Stimulated activated CD8-positive, alpha-beta memory T cell treated with anti-CD3 and anti-CD28 coated beads, Interleukin-4, amount 100 ng/mL, for 4 hours (primary cell): ENCODE data around the gene CASP5.
"Not testable (repeated sequence)": the region's sequence is repeated elsewhere in the genome, so short reads cannot be mapped to it uniquely, and the experiment has no call there.

Experiments
- DNase-seq, 2 donors: peaks; one replicate each; pipeline ENCODE4 v3.0.0-alpha.2; 2020; ENCODE audit warnings: low read depth in 2 of 2, low spot score in 1 of 2

CASP5 gene

DNA sequence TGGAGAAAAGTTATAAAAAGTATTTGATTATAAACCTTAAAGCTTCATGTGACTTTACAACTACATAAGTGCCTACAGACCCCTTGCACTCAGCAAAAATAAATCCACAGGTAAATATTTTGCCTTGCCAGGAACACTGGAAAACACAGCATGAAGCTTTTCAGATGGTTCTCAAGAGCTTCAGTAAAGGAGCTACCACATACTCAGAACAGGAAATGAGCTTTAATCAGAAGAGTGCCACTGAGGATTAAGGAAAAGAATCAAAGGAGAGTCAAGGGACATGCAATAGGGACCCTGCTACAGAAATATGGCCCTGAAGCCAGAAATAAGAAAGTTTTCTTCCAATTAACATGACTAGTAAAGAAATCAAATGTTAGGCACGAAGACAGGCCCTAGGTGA lies 10.8 kb upstream of the CASP5 start:
- DNase-seq, result no peak

DNA sequence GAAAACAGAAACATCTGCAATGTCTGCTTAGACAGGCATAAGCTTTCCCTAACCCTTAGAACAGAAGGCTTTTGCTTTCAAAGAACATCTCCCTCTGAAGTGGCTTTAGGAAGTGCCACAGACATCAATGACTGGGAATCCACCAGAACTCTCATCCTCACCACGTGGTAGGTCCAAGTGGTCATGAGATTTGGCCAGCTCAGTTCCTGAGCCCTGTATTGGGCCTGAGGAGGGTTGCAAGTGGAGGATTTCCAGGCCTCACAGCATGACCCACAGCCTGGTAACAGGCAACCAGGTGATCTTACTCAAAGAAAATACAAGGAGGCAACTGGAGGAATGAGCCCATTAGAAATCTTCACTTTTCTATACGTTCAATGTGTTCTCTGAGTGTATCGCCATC lies 10.4 kb upstream of the CASP5 start:
- DNase-seq, result no peak

DNA sequence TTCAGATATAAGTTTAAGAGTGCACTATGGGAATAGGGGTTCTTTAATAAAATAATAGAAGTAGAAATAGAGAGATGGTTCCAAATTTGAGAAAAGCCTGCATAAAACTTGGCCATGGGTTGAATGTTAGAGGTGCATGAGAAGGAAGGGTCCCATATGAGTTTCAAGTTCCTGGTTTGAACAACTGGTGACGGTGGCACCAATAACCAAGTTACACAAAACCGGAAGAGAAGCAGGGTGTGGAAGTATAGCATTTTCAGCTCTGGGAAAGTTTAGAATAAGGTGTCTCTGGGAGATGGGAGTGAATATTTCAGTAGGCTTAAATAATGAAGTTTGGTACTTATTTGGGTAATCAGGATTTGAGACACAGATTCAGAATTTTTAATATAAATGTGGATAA lies 9.5 kb upstream of the CASP5 start:
- DNase-seq, result no peak

DNA sequence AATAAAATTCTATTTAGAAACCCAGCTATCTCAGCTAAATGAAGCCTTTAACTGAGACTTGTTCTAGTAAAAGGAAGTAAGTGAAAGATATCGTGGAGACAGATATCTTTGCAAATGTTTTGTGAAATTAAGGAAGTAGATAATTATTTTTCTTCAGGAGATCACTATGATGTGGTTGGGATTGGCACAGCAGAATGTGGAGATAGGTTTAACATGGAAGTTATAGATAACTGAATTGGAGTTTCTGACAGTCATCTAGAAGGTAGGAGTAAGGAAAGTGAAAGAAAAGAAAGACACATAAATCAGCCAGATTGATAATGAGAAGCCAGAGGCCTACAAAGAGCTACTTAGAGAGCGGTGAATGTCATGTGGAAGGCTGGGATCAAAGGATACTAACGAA lies 4.7 kb upstream of the CASP5 start:
- DNase-seq, result no peak

DNA sequence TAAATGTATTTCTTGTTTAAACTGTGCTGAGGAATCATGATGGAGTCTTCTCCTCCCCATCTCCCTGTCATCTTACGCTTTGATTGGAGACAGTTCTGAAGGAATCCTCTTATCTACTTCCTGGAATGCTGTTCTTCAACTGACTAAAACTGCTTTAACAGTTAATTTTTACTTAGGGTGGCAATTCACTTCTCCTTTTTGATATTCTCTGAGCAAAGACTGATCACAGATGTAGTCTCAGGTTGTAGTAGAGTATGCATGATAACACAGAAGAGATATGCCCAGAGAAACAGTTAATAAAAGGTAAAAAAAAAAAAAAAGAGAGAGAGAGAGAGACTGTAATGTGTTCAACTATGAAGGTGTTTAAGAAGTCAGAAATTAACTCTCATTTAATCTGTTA lies 1.4 kb upstream of the CASP5 start:
- no peak for DNase-seq

DNA sequence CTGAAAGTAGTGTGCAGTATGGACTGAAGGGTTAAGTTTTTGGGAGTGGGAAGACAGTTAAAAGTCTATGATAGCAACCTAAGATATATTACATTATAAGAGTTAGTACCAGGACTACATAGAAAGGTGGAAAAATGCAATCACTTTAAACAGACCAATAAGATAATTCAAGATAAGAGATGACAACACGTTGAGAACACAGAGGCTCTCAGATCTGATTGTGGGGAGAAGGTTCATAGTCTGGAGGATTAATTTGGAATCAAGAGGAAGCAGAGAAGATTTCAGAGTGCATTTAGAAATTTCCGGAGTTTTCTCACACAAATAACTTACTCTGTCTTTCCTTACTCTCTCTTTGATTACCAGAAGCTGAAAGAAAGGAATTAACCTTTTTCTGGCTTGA lies 441 bp downstream of the CASP5 start:
- DNase-seq, result no peak

DNA sequence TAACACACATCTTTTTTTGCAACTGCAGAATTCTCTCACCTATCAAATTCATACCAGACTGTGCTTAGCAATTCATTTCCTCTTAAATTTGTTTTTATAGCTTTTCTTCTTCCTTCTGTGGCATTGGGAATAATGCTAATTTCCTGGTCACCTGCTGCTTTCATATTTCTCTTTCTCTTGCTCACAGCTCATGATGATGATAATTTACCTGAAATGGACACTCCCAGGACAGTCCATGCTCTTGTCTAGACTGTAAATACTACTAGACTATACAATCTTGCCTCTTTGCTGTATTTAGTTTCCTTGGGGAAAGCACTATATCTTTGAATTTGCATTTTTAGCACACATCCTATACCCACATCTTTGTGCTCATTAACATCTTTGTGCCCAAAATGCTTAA lies 15.5 kb downstream of the CASP5 start:
- DNase-seq, result no peak

DNA sequence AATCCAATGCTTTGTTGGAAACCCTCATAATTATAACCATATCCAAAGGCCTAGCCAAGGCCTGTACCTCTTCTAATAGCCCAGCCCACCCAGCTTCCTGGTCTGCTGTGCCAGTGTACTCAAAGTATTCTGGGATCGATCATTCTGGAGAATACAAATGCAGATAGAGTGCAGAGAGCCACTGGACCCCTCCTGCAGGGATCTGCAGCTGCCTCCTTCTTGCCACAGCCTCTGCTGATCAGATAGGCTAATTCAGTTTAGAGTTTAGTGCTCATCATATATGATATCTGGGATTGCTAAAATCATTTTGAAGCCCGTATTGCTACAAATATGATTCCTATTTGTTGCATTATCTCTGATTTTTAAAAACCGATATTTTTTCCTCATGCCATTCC lies 17.5 kb downstream of the CASP5 start:
- DNase-seq, result no peak

DNA sequence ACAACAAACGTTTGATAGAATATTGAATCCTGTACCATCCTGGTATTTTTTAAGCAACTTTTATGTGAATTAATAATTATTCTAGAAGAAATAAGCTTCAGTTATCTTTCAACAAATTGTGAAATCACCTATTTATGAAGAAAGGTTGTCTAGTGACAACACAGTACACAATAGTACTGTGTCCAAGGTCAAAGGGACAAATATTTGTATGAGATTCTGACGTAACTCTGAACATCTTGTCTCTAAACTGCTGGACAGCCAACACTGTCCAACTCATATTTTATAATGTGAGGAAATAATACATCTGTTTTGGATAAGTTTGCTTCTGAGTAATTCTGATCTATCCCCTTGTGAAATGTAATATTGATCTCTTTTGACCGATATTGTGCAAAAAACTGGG lies 18.9 kb downstream of the CASP5 start:
- no peak for DNase-seq

DNA sequence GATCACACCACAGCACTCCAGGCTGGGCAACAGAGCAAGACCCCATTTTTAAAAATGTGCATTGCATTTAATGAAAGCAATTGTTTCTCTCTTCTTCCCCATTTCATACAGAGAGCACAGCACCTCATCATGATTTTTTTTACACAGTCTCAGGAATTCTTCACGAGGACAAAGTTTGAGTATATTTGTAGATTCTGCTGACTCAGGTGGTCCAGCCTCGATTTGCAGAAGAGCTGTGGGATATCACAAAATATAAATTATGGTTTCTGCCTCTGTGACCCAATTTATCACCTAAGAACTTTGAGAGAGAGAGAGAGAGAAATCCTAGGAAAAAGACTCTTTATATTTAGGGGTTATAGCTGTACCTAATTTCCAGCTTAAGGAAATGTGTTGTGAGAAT lies 19.8 kb downstream of the CASP5 start:
- no peak for DNase-seq

DNA sequence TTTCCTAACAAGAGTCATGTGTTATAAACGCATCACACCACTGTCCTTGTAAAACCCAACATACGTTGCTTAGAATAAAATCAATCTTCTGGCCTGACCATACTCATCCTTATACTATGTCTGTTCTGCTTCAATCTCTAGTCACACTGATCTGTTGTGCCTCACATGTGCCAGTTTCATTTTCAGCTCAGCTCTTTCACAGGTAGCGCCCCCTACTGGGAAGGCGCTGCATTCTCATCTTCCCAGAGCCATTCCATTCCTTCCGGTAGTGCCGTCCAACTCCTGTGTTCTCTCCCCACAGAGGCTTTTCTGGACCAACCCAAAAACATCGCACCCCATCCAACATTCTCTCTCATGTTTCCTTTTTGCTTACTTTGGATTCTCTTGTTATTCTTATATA lies 22.2 kb downstream of the CASP5 start:
- DNase-seq, result peak; percentile 12 to 21

DNA sequence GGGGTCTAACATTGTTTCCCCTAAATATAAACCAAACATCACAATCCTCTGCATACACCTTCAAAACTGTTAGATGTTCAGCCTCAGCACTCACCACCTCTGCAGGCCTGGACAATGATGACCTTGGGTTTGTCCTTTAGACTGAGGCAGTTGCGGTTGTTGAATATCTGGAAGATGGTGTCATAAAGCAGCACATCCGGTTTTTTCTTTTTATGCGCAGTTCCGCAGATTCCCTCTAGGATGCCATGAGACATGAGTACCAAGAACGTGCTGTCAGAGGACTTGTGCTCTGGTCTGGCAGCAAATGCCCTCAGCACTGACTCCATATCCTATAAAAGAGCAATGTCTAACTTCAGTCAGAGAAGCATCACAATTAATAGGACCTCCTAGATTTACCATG lies 22.8 kb downstream of the CASP5 start:
- no peak for DNase-seq

DNA sequence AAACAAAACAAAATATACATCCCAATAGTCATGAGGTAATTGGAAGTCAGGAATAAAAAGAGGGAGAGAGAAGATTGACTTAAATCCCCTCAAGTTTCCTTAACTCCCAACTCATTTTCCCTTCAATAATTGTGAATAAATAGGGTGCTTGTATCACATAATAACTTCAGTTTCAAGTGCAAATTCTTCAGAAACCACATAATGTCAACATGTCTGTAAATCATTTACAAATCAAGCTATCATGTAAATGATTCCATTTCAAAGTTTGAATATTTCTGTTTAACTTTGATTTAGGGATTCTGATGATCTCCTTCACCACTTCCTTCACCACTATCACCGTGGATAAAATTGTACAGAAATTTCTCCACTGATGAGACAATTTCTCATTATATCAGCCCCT lies 23.2 kb downstream of the CASP5 start:
- no peak for DNase-seq

DNA sequence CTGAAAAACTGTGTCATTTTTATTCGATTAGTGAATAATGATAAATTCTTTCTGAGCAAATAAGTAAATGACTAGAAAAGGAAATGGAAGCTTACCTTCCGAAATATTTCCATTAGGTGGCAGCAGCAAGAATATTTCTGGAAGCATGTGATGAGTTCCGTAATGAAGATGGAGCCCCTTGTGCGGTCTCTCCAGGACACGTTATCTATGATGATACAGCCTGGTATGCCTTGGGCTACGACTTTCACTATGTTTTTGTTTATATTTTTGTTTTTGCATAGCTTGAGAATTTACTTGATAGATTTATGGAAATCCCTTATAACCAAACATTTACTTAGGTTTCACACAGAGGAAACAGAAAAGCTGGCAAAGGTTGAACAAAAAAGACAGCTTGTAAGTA lies 25.7 kb downstream of the CASP5 start:
- no peak for DNase-seq

DNA sequence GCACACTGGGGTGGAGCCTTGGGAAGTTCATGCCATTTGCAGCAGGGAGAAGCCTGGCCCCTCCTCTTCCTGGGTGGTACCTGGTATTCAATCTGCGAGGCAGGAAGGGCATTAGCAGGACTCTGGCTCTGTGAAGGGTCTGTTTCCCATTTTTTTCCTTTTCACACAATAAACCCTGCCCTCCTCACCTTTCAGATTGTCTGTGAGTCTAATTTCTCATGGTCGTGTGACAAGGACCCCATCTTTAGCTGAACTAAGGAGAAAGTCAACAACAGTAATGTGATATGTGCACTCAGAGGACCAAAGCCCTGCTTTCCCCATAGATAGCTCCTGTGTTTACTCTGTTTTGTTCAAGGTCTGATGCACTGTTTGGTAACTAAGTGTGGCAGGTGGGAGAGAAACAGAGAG lies 28.0 kb downstream of the CASP5 start:
- no peak for DNase-seq

DNA sequence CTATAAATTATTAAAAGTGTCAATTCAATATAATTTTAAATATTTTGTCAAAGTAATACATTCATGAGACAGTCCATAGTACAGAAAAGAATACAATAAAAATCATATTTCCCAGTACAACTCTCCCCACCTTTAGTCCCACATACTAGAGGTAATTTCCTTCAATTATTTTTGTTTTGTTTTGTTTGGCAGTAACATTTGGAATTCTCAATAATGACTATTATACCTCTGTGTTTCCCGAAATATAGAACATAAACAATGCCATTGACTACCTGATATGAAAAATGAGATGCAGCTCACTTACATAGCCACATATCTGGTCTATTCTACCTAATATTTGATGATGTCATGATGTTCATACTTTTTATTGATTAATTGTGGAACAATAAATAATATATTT lies 30.2 kb downstream of the CASP5 start:
- DNase-seq, result no peak

DNA sequence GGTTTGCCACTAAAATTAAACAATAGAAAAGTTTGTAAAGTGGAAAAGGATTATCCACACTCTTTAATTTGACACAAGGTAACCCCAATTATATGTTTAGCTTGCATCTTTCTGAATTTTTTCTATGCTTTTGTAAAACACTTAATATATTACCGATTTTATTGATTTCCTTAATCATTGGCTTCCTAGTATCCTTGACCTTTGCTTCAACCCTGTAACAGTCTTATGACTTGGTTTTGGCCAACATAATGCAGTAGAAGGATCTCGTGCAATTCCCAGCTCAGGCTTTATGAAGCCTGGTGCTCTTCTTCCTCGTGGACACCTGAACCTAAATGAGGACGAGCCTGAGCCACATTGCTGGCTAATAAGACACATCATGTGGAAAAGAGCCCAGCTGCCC lies 31.0 kb downstream of the CASP5 start:
- DNase-seq, result no peak

DNA sequence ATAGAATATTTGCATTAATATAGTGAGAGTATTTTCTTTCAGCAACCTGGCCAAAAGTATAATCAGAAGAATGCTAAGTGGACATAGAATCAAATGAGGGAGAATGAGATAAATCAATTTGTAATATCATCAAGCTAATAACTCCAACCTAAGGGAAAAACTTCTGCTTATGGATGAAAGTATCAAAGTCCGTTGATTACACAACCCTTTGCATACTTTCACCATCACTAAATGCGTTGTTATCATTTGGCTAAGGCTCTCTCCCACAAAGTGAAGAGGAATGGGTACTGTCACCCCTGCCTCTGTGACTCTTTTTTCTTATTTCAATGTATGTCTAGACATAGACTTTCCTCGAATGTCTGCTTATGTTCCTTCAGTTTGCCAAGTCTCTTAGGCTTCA lies 38.2 kb downstream of the CASP5 start:
- no peak for DNase-seq

DNA sequence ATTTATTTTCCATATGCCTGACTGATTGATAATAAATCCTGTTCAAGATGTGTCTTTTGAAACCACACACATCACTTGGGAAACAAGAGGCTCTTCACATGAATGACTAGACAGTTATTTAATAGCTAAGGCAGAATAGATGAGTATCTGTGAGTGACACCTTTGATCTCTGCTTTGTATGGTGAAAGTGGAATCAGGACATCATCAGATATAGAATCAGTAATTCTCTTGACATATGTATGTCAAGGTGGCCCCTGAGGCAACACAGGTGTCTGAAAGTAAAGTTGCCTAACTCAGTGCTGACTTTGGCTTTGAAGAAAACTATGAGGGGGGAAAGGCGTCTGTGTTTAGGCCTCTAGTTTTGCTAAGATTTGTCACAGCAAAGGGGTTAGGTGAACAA lies 43.1 kb downstream of the CASP5 start:
- DNase-seq, result no peak

DNA sequence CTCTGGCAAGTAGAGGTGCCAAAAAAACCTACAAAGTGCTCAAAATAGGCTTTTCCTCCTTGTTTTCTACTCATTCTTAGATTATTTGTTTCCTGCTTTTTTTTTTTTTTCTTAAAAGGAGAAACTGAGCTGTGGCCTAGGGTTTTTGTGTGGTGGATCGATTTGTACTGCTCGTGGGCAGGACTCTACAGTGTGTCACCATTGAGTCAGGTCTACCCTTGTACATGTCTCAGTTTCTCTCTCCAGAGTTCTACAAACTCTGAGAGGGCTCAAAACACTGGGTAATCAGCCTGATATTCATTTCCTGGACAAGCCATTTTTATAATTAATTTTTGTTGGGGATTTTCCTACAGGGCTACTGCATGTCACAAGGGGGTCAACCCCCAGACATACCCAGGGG lies 49.4 kb downstream of the CASP5 start:
- DNase-seq, result no peak

DNA sequence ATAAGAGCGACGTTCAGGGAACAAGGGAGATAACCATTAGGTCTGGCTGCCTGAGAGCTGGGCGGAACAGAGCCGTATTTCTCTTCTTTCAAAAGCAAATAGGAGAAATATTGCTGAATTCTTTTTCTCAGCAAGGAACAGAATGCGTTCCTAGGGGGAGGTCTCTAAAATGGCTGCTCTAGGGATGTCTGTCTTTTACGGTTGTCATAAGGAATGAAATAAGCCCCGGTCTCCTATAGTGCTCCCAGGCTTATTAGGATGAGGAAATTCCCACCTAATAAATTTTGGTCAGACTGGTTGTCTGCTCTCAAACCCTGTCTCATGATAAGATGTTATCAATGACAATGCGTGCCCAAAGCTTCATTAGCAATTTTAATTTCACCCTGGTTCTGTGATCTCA lies 50.0 kb downstream of the CASP5 start:
- not testable (repeated sequence) for DNase-seq

DNA sequence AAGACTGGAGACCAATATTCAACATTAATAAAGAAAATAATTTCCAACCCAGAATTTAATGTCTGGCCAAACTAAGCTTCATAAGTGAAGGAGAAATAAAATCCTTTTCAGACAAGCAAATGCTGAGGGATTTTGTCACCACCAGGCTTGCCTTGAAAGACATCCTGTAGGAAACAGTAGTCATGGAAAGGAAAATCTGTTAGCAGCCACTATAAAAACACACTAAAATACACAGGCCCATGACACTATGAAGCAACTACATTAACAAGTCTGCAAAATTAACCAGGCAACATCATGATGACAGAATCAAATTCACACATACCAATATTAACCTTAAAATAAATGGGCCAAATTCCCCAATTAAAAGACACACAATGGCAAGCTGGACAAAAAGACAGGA lies 52.2 kb downstream of the CASP5 start:
- DNase-seq, result no peak

DNA sequence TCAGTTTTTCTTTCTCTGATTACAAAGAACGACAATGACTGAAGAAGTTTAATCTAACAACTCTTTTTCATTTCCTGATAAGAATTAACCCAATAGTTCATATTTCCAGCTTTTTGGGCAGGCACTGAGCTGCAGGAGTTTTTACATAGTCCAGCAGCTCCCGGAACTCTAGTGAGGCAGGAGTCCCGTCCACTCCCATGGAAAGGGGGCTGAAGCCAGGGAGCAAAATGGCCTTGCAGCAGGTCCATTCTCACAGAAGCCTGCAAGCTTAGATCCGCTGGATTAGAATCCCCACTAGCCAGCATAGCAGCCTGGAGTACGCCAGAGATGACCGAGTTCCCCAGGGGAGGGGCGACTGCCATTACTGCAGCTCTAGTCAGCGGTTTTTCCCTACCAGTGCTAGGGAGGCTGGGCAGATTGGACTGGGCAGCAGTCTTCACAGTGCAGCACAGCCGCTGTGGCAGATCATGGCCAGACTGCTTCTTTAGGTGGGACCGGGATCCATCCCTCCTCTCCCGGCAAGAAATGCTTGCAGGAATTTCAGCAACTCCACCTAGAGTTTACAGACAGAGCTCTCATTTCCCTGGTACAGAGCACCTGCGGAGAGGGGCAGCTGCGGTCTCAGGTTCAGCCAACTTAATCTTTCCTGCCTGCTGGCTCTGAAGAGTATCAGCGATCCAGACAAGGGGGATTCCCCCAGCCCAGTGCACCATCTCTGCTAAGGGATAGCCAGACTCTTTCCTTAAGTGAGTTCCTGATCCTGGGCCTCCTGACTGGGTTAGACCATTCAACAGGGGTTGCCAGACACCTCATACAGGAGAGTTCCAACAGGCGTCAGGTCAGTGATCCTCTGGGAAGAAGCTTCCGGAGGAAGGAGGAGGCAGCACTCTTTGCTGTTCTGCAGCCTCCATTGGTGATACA lies 53.9 kb downstream of the CASP5 start:
- DNase-seq, result no peak
